HG03175 (cell line): Measurements from ENCODE around the gene ENC1.
"Not testable (repeated sequence)": the region's sequence is repeated elsewhere in the genome, so short reads cannot be mapped to it uniquely, and the experiment has no call there.

ENCODE experiments used
- ATAC-seq: cut with Tn5 transposase; IDR thresholded peaks from one replicate; pipeline ENCODE4 v1.9.1; 2021; ENCODE audit warnings: mild to moderate bottlenecking, moderate library complexity; ENCODE audit not compliant: unreplicated experiment

ENC1 gene

GRCh38 chr5:74640450-74640953, at the start of gene ENC1:
Gene ENC1, minus strand, starts transcription at chr5:74640728. Its CDS starts 4,243 bp downstream, at chr5:74636485.
- peak; percentile 74 for ATAC-seq

- ATAC-seq, result no peak
These were observed 46.6 kb upstream of the ENC1 start for GRCh38 chr5:74686962-74687751.

- ATAC-seq, result peak; percentile 73
These were observed 45.6 kb upstream of the ENC1 start for GRCh38 chr5:74685979-74686631.

GRCh38 chr5:74684900-74685851, 44.6 kb upstream of the ENC1 start, which contains the start of gene HEXB:
Gene HEXB, plus strand, starts transcription at chr5:74685233. Its CDS starts 28 bp downstream, at chr5:74685261.
- ATAC-seq, result peak; percentile 73

- ATAC-seq, result no peak
These were observed 39.4 kb upstream of the ENC1 start for GRCh38 chr5:74679966-74680365.

GRCh38 chr5:74679300-74679699, 38.8 kb upstream of the ENC1 start:
- not testable (repeated sequence) for ATAC-seq

- not testable (repeated sequence) for ATAC-seq
These were observed 37.6 kb upstream of the ENC1 start for GRCh38 chr5:74678123-74678522.

- ATAC-seq, result not testable (repeated sequence)
These were observed 35.9 kb upstream of the ENC1 start for GRCh38 chr5:74676466-74676865.

GRCh38 chr5:74673011-74673790, 32.7 kb upstream of the ENC1 start:
- no peak for ATAC-seq

GRCh38 chr5:74672215-74672877, 31.8 kb upstream of the ENC1 start:
- ATAC-seq, result no peak

- no peak for ATAC-seq
These were observed 30.0 kb upstream of the ENC1 start for GRCh38 chr5:74670396-74671038.

GRCh38 chr5:74669821-74670220, 29.3 kb upstream of the ENC1 start:
- no peak for ATAC-seq

GRCh38 chr5:74667396-74667795, 26.9 kb upstream of the ENC1 start:
- no peak for ATAC-seq

- ATAC-seq, result no peak
These were observed 25.3 kb upstream of the ENC1 start for GRCh38 chr5:74665816-74666215.

GRCh38 chr5:74665273-74665672, 24.7 kb upstream of the ENC1 start:
- ATAC-seq, result no peak

GRCh38 chr5:74664551-74664950, 24.0 kb upstream of the ENC1 start:
- ATAC-seq, result no peak

- no peak for ATAC-seq
These were observed 20.3 kb upstream of the ENC1 start for GRCh38 chr5:74660873-74661272.

GRCh38 chr5:74660140-74660539, 19.6 kb upstream of the ENC1 start:
- no peak for ATAC-seq

GRCh38 chr5:74659172-74659571, 18.6 kb upstream of the ENC1 start:
- no peak for ATAC-seq
